Prostate gland (tissue), 2 donors: ENCODE measurements around the gene RPS23.

Experiments
- CTCF ChIP-seq, 4 experiments: fragments of 200-600 bp in 2 of 4; fragments of 450-650 bp in 2 of 4; sonication (generic) in 2 of 4; IDR thresholded peaks; 1 replicate in 3 of 4; 2 replicates in 1 of 4; pipeline ENCODE4 v1.5.1; 2016 to 2019; ENCODE audit warnings: antibody characterized with exemption in 4 of 4, mild to moderate bottlenecking in 2 of 4, moderate library complexity in 2 of 4
- POLR2A ChIP-seq: fragments of 450-650 bp; IDR thresholded peaks from one replicate; pipeline ENCODE4 v1.6.1; 2016; ENCODE audit warnings: antibody characterized with exemption, mild to moderate bottlenecking

- no peak for TF ChIP-seq CTCF (IDR thresholded peaks at IDR 0.05)
- TF ChIP-seq POLR2A = no peak
Observed at GRCh38 chr5:82244151-82244550, 34.0 kb downstream of the RPS23 start.
